CD14-positive monocyte (primary cell): ENCODE results near the gene ASPSCR1. TPM values are rescaled to one million over a fixed set of nuclear protein-coding genes. Genes with fewer than 3 reads are reported as not detected.

ENCODE experiments used
- DNase-seq, 3 donors: peaks; one replicate each; pipeline ENCODE4 v3.0.0-alpha.2; 2011 to 2022
- H2AFZ ChIP-seq: 2 replicates; pipeline ENCODE4 v1.6.0; 2012; ENCODE audit warnings: mild to moderate bottlenecking, low read depth, low read length, inconsistent platforms; ENCODE audit not compliant: insufficient read depth, poor library complexity, severe bottlenecking
- H3K27ac ChIP-seq, 2 donors: 1 replicate in 1 of 2; 2 replicates in 1 of 2; pipeline ENCODE4 v1.5.1; 2012 to 2013; ENCODE audit warnings: low read length in 2 of 2, control low read depth in 1 of 2, inconsistent platforms in 1 of 2, low read depth in 1 of 2, mild to moderate bottlenecking in 1 of 2
- H3K27me3 ChIP-seq, 2 donors: one replicate each; pipeline versions ENCODE4 v1.6.0 to v1.6.1; 2011 to 2013; ENCODE audit warnings: low read length in 2 of 2; ENCODE audit not compliant: control insufficient read depth in 2 of 2, insufficient read depth in 2 of 2
- H3K36me3 ChIP-seq, 2 donors: replicated peaks in 1 of 2; 1 replicate in 1 of 2; 2 replicates in 1 of 2; pipeline versions ENCODE4 v1.5.1 to v1.6.1; 2012 to 2013; ENCODE audit warnings: low read length in 2 of 2, control low read depth in 1 of 2, inconsistent platforms in 1 of 2, mild to moderate bottlenecking in 1 of 2; ENCODE audit not compliant: insufficient read depth in 2 of 2, control insufficient read depth in 1 of 2
- H3K4me1 ChIP-seq, 2 donors: 1 replicate in 1 of 2; 2 replicates in 1 of 2; pipeline versions ENCODE4 v1.5.1 to v1.6.1; 2012 to 2013; ENCODE audit warnings: low read length in 2 of 2, control low read depth in 1 of 2, inconsistent platforms in 1 of 2, mild to moderate bottlenecking in 1 of 2, moderate library complexity in 1 of 2; ENCODE audit not compliant: insufficient read depth in 2 of 2, control insufficient read depth in 1 of 2
- H3K4me2 ChIP-seq: replicated peaks from 2 replicates; pipeline ENCODE3; 2012; ENCODE audit warnings: low read length, moderate library complexity, mild to moderate bottlenecking; ENCODE audit not compliant: poor library complexity, severe bottlenecking; ENCODE audit errors: extremely low read depth
- H3K4me3 ChIP-seq, 3 experiments: fragments of 200-600 bp in 1 of 3; sonication (generic) in 1 of 3; replicated peaks in 1 of 3; 1 replicate in 2 of 3; 2 replicates in 1 of 3; pipeline ENCODE4 v1.5.1; 2011 to 2013; ENCODE audit warnings: low read length in 3 of 3, mild to moderate bottlenecking in 3 of 3, control low read depth in 2 of 3, low read depth in 2 of 3, inconsistent platforms in 1 of 3, moderate library complexity in 1 of 3
- H3K79me2 ChIP-seq: 2 replicates; pipeline ENCODE4 v1.6.0; 2012; ENCODE audit warnings: mild to moderate bottlenecking, control low read depth, inconsistent platforms, low read length, moderate library complexity; ENCODE audit not compliant: insufficient read depth
- H3K9ac ChIP-seq: 2 replicates; pipeline ENCODE4 v1.6.0; 2017; ENCODE audit warnings: low read length, mild to moderate bottlenecking; ENCODE audit not compliant: insufficient read depth, poor library complexity, severe bottlenecking
- H3K9me3 ChIP-seq, 2 donors: replicated peaks in 1 of 2; 1 replicate in 1 of 2; 2 replicates in 1 of 2; pipeline versions ENCODE4 v1.5.1 to v1.6.1; 2012 to 2013; ENCODE audit warnings: low read length in 2 of 2, control low read depth in 1 of 2; ENCODE audit not compliant: control insufficient read depth in 1 of 2, insufficient read depth in 1 of 2
- H4K20me1 ChIP-seq: 2 replicates; pipeline ENCODE4 v1.6.0; 2012; ENCODE audit warnings: mild to moderate bottlenecking, low read length, control low read depth, moderate library complexity; ENCODE audit not compliant: insufficient read depth
- H3K27ac Mint-ChIP-seq, 7 donors: one replicate each; pipeline ENCODE4 v1.8.0; 2020; ENCODE audit warnings: mild to moderate bottlenecking in 7 of 7, mixed read lengths in 7 of 7, moderate library complexity in 6 of 7, inconsistent platforms in 2 of 7
- H3K27me3 Mint-ChIP-seq, 3 donors: one replicate each; pipeline ENCODE4 v1.8.0; 2021 to 2022; ENCODE audit warnings: low read depth in 3 of 3, mild to moderate bottlenecking in 3 of 3, mixed read lengths in 3 of 3, moderate library complexity in 3 of 3, inconsistent platforms in 1 of 3
- H3K36me3 Mint-ChIP-seq, 2 donors: one replicate each; pipeline ENCODE4 v1.8.0; 2020; ENCODE audit warnings: mixed read lengths in 2 of 2, inconsistent platforms in 1 of 2, mild to moderate bottlenecking in 1 of 2
- H3K4me1 Mint-ChIP-seq: one replicate; pipeline ENCODE4 v1.8.0; 2020; ENCODE audit warnings: mild to moderate bottlenecking, mixed read lengths
- H3K4me3 Mint-ChIP-seq, 2 donors: one replicate each; pipeline ENCODE4 v1.8.0; 2020; ENCODE audit warnings: mild to moderate bottlenecking in 2 of 2, mixed read lengths in 2 of 2, moderate library complexity in 1 of 2
- H3K9me3 Mint-ChIP-seq, 7 donors: one replicate each; pipeline ENCODE4 v1.8.0; 2020 to 2022; ENCODE audit warnings: mixed read lengths in 7 of 7, mild to moderate bottlenecking in 6 of 7, moderate library complexity in 6 of 7, inconsistent platforms in 2 of 7
- CTCF ChIP-seq: fragments of 200-600 bp; IDR thresholded peaks from one replicate; pipeline ENCODE4 v1.8.0; 2022; ENCODE audit warnings: antibody characterized with exemption, mild to moderate bottlenecking
- WGBS: methylation state at CpG from one replicate; pipeline ENCODE4 v1.1.5; 2013; ENCODE audit warnings: missing lambda C conversion rate; ENCODE audit not compliant: insufficient coverage; 5-methylcytosine and 5-hydroxymethylcytosine counted together
- intact Hi-C, 2 donors: fragments of 100-400 bp; cut with micrococcal nuclease; formaldehyde crosslinking; loops; one replicate each; pipeline versions ENCODE4 v1.15.0 to v1.15.1; 2023
- polyA plus RNA-seq, 3 donors: library from polyadenylated mRNA; depleted of rRNA in 1 of 3; unstranded in 2 of 3; stranded (reverse) in 1 of 3; fragments of 300-500 nt in 2 of 3; fragments of >200 nt in 1 of 3; fragmentation: Illumina TruSeq in 2 of 3; gene quantifications; 1 replicate in 2 of 3; 2 replicates in 1 of 3; pipeline ENCODE4 v1.2.3, GENCODE V29; 2012 to 2021

The ASPSCR1 gene
- polyA plus RNA-seq, 3 donors = 25.5 to 31.9 (median 25.6) TPM

GRCh38 chr17:82023447-82024241 lies 46.2 kb downstream of the ASPSCR1 start:
- Histone ChIP-seq H3K27me3 (no peaks in the 10 kb centered on the region), H3K27ac (no peak overlapping the region), H3K36me3 (peaks cover 0 to 10% of the 10 kb centered on the region in 2 donors), H3K9me3 (no peaks in the 10 kb centered on the region), H3K9ac (peak overlapping the region; percentile 65), H2AFZ (peak overlapping the region; percentile 96), H3K4me2 (peak overlapping the region; percentile 99), H3K4me1 (peaks cover 26 to 37% of the 10 kb centered on the region in 2 donors), H3K4me3 (peak overlapping the region; percentile 62 to 96 (median 76)), H3K79me2 (peaks cover 34% of the 10 kb centered on the region), H4K20me1 (peaks cover 32% of the 10 kb centered on the region)
- H3K36me3 Mint-ChIP-seq = peaks cover 13 to 31% of the 10 kb centered on the region in 2 donors
- TF ChIP-seq CTCF = no peak
- DNase-seq = no peak
- H3K9me3 Mint-ChIP-seq = no peaks in the 10 kb centered on the region
- intact Hi-C loops = loop anchor here (1.0 to 10.0 kb wide), 4 partner anchors 46 to 301 kb away; partner anchors contain the start of gene ASPSCR1 (in 2 of the 2)
- H3K27me3 Mint-ChIP-seq = peaks cover 0 to 1% (median 1%) of the 10 kb centered on the region in 3 donors
- no peak overlapping the region for H3K27ac Mint-ChIP-seq
- H3K4me1 Mint-ChIP-seq = peaks cover 31% of the 10 kb centered on the region
- peak overlapping the region; percentile 80 to 88 for H3K4me3 Mint-ChIP-seq
- 4% methylated on average over 55 of the region's 55 CpGs for WGBS

- H3K4me3 ChIP-seq = no peak overlapping the region
- Mint-ChIP-seq H3K27ac (no peak overlapping the region), H3K9me3 (no peaks in the 10 kb centered on the region), H3K4me1 (peaks cover 36% of the 10 kb centered on the region), H3K4me3 (no peak overlapping the region), H3K27me3 (peaks cover 3 to 4% (median 3%) of the 10 kb centered on the region in 3 donors), H3K36me3 (peaks cover 12 to 34% of the 10 kb centered on the region in 2 donors)
- H3K27me3 ChIP-seq = no peaks in the 10 kb centered on the region
- peaks cover 0 to 4% of the 10 kb centered on the region in 2 donors for H3K36me3 ChIP-seq
- H4K20me1 ChIP-seq = peaks cover 27% of the 10 kb centered on the region
- no peaks in the 10 kb centered on the region for H3K9me3 ChIP-seq
- no peak overlapping the region for H3K4me2 ChIP-seq
- DNase-seq = no peak
- peaks cover 28 to 42% of the 10 kb centered on the region in 2 donors for H3K4me1 ChIP-seq
- WGBS = 95% methylated on average over 12 of the region's 17 CpGs
- H3K79me2 ChIP-seq = peaks cover 33% of the 10 kb centered on the region
- no peak for TF ChIP-seq CTCF
- H2AFZ ChIP-seq = no peak overlapping the region
- no peak overlapping the region for H3K27ac ChIP-seq
- intact Hi-C loops = loop anchor here in 1 of 2 donors (5.0 to 10.0 kb wide), 2 partner anchors 48 to 300 kb away; partner anchors contain the start of gene ASPSCR1
- H3K9ac ChIP-seq = no peak overlapping the region
These were observed 47.4 kb downstream of the ASPSCR1 start for GRCh38 chr17:82024859-82025258.
